ENCODE results near the gene CTDSPL.

DNA sequence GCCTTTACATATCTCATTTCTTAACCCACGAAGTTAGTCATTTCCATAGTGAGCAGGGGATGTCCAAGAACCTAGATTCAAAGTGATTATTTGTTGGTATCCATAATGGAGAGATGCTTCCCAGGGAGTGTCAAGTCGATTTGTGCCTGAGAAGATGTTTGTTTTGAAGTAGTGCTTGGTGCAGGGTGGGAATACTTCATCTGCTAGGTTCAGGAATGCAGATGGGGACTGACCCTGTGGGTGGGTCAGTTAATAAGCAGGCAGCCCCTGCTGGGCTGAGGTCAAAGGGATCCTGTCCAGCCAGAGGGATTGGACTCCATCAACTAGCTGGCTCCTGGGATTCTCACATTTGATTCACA, 84.8 kb downstream of the CTDSPL start:
- TF ChIP-seq HNF4G (IDR thresholded peaks at IDR 0.05) (no peak), RXRA (IDR thresholded peaks at IDR 0.05) (no peak), REST (IDR thresholded peaks at IDR 0.05) (no peak)
- TF ChIP-seq, protein P1, sequence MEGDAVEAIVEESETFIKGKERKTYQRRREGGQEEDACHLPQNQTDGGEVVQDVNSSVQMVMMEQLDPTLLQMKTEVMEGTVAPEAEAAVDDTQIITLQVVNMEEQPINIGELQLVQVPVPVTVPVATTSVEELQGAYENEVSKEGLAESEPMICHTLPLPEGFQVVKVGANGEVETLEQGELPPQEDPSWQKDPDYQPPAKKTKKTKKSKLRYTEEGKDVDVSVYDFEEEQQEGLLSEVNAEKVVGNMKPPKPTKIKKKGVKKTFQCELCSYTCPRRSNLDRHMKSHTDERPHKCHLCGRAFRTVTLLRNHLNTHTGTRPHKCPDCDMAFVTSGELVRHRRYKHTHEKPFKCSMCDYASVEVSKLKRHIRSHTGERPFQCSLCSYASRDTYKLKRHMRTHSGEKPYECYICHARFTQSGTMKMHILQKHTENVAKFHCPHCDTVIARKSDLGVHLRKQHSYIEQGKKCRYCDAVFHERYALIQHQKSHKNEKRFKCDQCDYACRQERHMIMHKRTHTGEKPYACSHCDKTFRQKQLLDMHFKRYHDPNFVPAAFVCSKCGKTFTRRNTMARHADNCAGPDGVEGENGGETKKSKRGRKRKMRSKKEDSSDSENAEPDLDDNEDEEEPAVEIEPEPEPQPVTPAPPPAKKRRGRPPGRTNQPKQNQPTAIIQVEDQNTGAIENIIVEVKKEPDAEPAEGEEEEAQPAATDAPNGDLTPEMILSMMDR (IDR thresholded peaks at IDR 0.05; ENCODE audit: low read depth, low read length, missing input control): no peak
